DND-41 (cell line): Measurements from ENCODE around the gene AQP2.

ENCODE experiments used
- ATAC-seq: fragments of 200-7000 bp; cut with Tn5 transposase; 3 replicates; pipeline ENCODE4 v1.9.1; 2021; ENCODE audit warnings: low read depth; ENCODE audit not compliant: insufficient read depth
- DNase-seq: peaks from one replicate; pipeline ENCODE4 v3.0.0-alpha.2; 2020
- H2AFZ ChIP-seq: 2 replicates; pipeline ENCODE4 v1.6.0; 2012; ENCODE audit warnings: low read depth, low read length
- H3K27ac ChIP-seq: 2 replicates; pipeline ENCODE4 v1.5.1; 2012; ENCODE audit warnings: low read length, inconsistent platforms
- H3K27me3 ChIP-seq: fragments of 200-600 bp; sonication (generic); 2 replicates; pipeline ENCODE4 v1.6.0; 2012; ENCODE audit warnings: low read length, mild to moderate bottlenecking, inconsistent platforms; ENCODE audit not compliant: insufficient read depth, poor library complexity
- H3K36me3 ChIP-seq: 2 replicates; pipeline ENCODE4 v1.5.1; 2012; ENCODE audit warnings: low read length, inconsistent platforms; ENCODE audit not compliant: insufficient read depth
- H3K4me1 ChIP-seq: 2 replicates; pipeline ENCODE4 v1.5.1; 2012; ENCODE audit warnings: mild to moderate bottlenecking, low read length; ENCODE audit not compliant: insufficient read depth
- H3K4me2 ChIP-seq: 2 replicates; pipeline ENCODE4 v1.6.0; 2012; ENCODE audit warnings: mild to moderate bottlenecking, moderate library complexity, low read length, inconsistent platforms; ENCODE audit not compliant: insufficient read depth
- H3K4me3 ChIP-seq, 2 experiments: fragments of 200-600 bp in 1 of 2; shearing (Covaris generic) in 1 of 2; 2 replicates each; pipeline ENCODE4 v1.5.1; 2012 to 2016; ENCODE audit warnings: inconsistent platforms in 2 of 2, low read length in 2 of 2, mild to moderate bottlenecking in 2 of 2, low read depth in 1 of 2, moderate library complexity in 1 of 2
- H3K79me2 ChIP-seq: 2 replicates; pipeline ENCODE4 v1.6.0; 2012; ENCODE audit warnings: low read length, inconsistent platforms; ENCODE audit not compliant: insufficient read depth
- H3K9ac ChIP-seq: 2 replicates; pipeline ENCODE4 v1.6.0; 2012; ENCODE audit warnings: low read depth, mild to moderate bottlenecking, inconsistent platforms, low read length, moderate library complexity
- H3K9me3 ChIP-seq: 2 replicates; pipeline ENCODE4 v1.5.1; 2012; ENCODE audit warnings: low read length, moderate library complexity, mild to moderate bottlenecking, inconsistent platforms; ENCODE audit not compliant: insufficient read depth, severe bottlenecking
- H4K20me1 ChIP-seq: 2 replicates; pipeline ENCODE4 v1.6.0; 2012; ENCODE audit warnings: low read length; ENCODE audit not compliant: insufficient read depth
- EZH2 ChIP-seq: IDR thresholded peaks from 3 replicates; pipeline ENCODE4 v1.6.1; 2012; ENCODE audit warnings: borderline replicate concordance, low read depth, mild to moderate bottlenecking, moderate library complexity, low read length, inconsistent platforms; ENCODE audit not compliant: severe bottlenecking
- TF ChIP-seq, protein P1 (sequence below): IDR thresholded peaks from 2 replicates; pipeline ENCODE4 v1.5.1; 2012; ENCODE audit warnings: borderline replicate concordance, low read length, moderate library complexity, mild to moderate bottlenecking; ENCODE audit not compliant: poor library complexity, severe bottlenecking; ENCODE audit errors: extremely low read depth

Gene AQP2

DNA sequence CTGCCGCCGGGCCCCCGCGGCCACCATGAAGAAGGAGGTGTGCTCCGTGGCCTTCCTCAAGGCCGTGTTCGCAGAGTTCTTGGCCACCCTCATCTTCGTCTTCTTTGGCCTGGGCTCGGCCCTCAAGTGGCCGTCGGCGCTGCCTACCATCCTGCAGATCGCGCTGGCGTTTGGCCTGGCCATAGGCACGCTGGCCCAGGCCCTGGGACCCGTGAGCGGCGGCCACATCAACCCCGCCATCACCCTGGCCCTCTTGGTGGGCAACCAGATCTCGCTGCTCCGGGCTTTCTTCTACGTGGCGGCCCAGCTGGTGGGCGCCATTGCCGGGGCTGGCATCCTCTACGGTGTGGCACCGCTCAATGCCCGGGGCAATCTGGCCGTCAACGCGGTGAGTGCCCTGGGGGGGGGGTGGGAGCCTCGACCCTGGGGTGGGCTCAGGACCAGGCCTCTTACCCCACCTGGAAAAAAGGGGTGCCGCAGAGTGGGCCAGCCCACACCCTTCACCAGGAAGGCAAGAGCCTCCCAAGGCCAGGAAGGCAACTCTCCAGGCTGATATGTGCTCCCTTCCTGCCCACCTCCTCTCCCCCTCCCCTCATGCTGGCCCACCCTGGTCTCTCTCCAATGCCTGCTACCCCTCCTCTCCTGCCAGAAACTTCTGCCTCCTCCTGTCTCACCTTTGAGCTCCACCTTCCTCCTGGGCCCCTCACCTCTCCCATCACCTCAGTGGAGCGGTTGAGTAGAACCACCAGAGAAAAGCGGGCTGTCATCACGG lies 11.6 kb downstream of the AQP2 start:
- H3K4me1 ChIP-seq = peaks cover 20% of the 10 kb centered on the region
- no peak for TF ChIP-seq EZH2
- TF ChIP-seq, protein P1, sequence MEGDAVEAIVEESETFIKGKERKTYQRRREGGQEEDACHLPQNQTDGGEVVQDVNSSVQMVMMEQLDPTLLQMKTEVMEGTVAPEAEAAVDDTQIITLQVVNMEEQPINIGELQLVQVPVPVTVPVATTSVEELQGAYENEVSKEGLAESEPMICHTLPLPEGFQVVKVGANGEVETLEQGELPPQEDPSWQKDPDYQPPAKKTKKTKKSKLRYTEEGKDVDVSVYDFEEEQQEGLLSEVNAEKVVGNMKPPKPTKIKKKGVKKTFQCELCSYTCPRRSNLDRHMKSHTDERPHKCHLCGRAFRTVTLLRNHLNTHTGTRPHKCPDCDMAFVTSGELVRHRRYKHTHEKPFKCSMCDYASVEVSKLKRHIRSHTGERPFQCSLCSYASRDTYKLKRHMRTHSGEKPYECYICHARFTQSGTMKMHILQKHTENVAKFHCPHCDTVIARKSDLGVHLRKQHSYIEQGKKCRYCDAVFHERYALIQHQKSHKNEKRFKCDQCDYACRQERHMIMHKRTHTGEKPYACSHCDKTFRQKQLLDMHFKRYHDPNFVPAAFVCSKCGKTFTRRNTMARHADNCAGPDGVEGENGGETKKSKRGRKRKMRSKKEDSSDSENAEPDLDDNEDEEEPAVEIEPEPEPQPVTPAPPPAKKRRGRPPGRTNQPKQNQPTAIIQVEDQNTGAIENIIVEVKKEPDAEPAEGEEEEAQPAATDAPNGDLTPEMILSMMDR = no peak
- H3K79me2 ChIP-seq = no peaks in the 10 kb centered on the region
- H2AFZ ChIP-seq = no peak overlapping the region
- H3K9ac ChIP-seq = no peak overlapping the region
- no peak for DNase-seq
- H3K27ac ChIP-seq = no peak overlapping the region
- H3K27me3 ChIP-seq = peaks cover 7% of the 10 kb centered on the region
- H3K9me3 ChIP-seq = no peaks in the 10 kb centered on the region
- H3K4me2 ChIP-seq = no peak overlapping the region
- no peak for ATAC-seq
- 0 out of 2 replicates have a peak, but pooled peaks cover 3% of the 10 kb centered on the region for H4K20me1 ChIP-seq
- H3K36me3 ChIP-seq = no peaks in the 10 kb centered on the region
- no peak overlapping the region for H3K4me3 ChIP-seq

DNA sequence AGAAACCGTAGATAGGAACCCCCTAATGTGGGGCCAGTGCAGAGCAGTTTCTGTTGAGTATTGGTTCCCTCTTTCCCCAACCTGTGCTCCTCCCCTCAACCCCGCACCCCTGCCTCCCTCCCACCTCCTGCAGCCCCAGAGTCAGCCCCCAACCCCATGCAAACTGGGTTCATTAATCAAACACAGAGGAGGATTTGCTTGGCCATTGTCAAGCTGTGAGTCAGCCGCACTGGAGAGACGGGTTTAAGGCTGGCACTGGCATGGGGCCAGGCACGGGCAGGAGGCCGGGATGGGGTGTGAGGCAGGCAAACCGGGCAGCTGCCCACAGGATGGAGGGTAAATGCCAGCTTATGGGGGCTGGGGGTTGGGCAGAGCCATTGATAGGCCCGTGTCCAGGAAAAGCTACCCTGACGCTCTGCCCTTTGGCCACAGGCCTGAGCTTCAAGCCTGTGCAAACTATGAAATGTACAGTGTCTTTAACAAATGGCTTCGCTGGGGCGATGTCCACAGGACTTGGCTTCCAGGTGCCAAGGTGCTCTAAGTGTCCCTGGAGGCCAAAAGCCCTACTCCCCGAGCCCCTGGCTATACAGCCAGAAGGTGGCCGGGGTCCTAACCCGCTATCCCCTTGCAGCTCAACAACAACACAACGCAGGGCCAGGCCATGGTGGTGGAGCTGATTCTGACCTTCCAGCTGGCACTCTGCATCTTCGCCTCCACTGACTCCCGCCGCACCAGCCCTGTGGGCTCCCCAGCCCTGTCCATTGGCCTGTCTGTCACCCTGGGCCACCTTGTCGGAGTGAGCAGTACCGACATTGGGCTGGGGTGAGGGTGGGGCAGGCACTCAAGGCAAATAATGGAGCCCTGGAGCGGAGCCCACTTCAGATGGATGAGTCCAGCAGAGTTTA lies 12.6 kb downstream of the AQP2 start:
- H3K9me3 ChIP-seq = no peaks in the 10 kb centered on the region
- H3K4me1 ChIP-seq = peaks cover 29% of the 10 kb centered on the region
- H3K79me2 ChIP-seq = no peaks in the 10 kb centered on the region
- no peak overlapping the region for H3K4me2 ChIP-seq
- H3K27me3 ChIP-seq = peaks cover 12% of the 10 kb centered on the region
- H3K27ac ChIP-seq = no peak overlapping the region
- ATAC-seq = no peak
- DNase-seq = no peak
- peaks cover 6% of the 10 kb centered on the region; the same call in 1 of the 2 replicates for H4K20me1 ChIP-seq
- no peaks in the 10 kb centered on the region for H3K36me3 ChIP-seq
- H3K4me3 ChIP-seq = no peak overlapping the region
- no peak overlapping the region for H3K9ac ChIP-seq
- TF ChIP-seq, protein P1 = no peak
- TF ChIP-seq EZH2 = no peak
- no peak overlapping the region for H2AFZ ChIP-seq

DNA sequence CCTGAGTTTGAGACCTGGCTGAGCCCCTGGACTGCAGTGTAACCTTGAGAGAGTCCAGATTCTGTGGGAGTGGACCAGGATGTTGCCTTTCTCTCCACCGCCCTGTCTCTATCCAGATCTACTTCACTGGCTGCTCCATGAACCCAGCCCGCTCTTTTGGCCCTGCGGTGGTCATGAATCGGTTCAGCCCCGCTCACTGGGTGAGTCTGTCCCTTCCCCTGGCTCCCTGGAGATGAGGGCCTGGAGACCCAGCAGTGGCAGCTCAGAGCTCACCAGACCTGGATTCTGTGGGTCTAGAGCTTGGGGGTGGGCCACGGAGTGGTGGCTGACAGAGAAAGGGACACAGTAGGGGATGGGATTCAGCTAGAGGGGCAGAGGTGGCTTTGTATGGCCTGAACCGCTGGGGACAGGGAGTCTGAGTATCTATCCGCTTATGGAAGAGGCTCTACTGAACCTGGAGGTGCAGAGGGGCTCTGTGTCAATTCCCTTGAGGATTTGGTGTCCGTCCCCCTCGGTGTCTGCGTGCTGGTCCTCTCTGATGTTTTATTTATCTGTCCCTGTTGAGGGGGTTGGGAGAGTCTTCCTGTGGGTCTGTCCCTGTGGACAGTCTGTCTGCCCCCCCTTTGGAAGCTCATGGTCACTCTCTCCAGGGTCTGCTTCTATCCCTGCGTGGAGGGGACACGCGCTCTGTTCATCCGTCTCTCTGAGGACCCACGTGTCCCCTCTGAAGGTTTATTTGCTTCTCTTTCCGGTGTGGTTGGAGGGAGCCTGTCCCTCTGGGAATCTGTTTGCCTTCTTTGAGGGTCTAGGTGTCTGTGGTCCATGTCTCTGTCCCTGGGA lies 13.7 kb downstream of the AQP2 start:
- Histone ChIP-seq H3K36me3 (no peaks in the 10 kb centered on the region), H3K4me3 (no peak overlapping the region), H2AFZ (no peak overlapping the region), H4K20me1 (peaks cover 6% of the 10 kb centered on the region; the same call in 1 of the 2 replicates), H3K4me2 (no peak overlapping the region), H3K9me3 (no peaks in the 10 kb centered on the region), H3K27ac (no peak overlapping the region), H3K79me2 (no peaks in the 10 kb centered on the region), H3K4me1 (peaks cover 29% of the 10 kb centered on the region), H3K27me3 (peaks cover 17% of the 10 kb centered on the region), H3K9ac (no peak overlapping the region)
- DNase-seq (no peak), ATAC-seq (no peak)
- TF ChIP-seq EZH2 = no peak
- TF ChIP-seq, protein P1 = no peak
